HG03097 (cell line): ENCODE data around the gene ZNF90.
"Not testable (repeated sequence)": the region's sequence is repeated elsewhere in the genome, so short reads cannot be mapped to it uniquely, and the experiment has no call there.

Experiments used
- ATAC-seq: cut with Tn5 transposase; IDR thresholded peaks from one replicate; pipeline ENCODE4 v1.9.1; 2021; ENCODE audit not compliant: unreplicated experiment, low FRiP score

Gene ZNF90

GRCh38 chr19:20077791-20078463 lies at the start of gene ZNF90:
TSS of gene ZNF90 (plus strand) at chr19:20078000. CDS start at chr19:20078133, 133 bp downstream.
- ATAC-seq, result peak; percentile 77

GRCh38 chr19:20028611-20029010 lies 49.2 kb upstream of the ZNF90 start:
- ATAC-seq, result no peak

- ATAC-seq, result no peak
Observed at GRCh38 chr19:20035935-20036334, 41.9 kb upstream of the ZNF90 start.

GRCh38 chr19:20038358-20039202 lies 39.2 kb upstream of the ZNF90 start:
- ATAC-seq, result no peak

GRCh38 chr19:20039203-20039723 lies 38.5 kb upstream of the ZNF90 start, which contains the start of gene ZNF682:
TSS of gene ZNF682 (minus strand) at chr19:20039505. CDS start at chr19:20039345, 160 bp downstream.
- peak; percentile 96 for ATAC-seq

- ATAC-seq, result no peak
Observed at GRCh38 chr19:20044663-20045062, 33.1 kb upstream of the ZNF90 start.

- not testable (repeated sequence) for ATAC-seq
Observed at GRCh38 chr19:20045742-20046141, 32.1 kb upstream of the ZNF90 start.

- ATAC-seq, result peak; percentile 93
Observed at GRCh38 chr19:20051841-20052768, 25.7 kb upstream of the ZNF90 start.

- not testable (repeated sequence) for ATAC-seq
Observed at GRCh38 chr19:20058738-20059137, 19.1 kb upstream of the ZNF90 start.

- no peak for ATAC-seq
Observed at GRCh38 chr19:20060282-20060681, 17.5 kb upstream of the ZNF90 start.

- no peak for ATAC-seq
Observed at GRCh38 chr19:20066861-20067260, 10.9 kb upstream of the ZNF90 start.

GRCh38 chr19:20067943-20068342 lies 9.9 kb upstream of the ZNF90 start:
- ATAC-seq, result no peak

GRCh38 chr19:20068559-20068958 lies 9.2 kb upstream of the ZNF90 start:
- ATAC-seq, result not testable (repeated sequence)

- no peak for ATAC-seq
Observed at GRCh38 chr19:20070691-20071090, 7.1 kb upstream of the ZNF90 start.

GRCh38 chr19:20072936-20073335 lies 4.9 kb upstream of the ZNF90 start:
- ATAC-seq, result no peak

- no peak for ATAC-seq
Observed at GRCh38 chr19:20078581-20079031, 806 bp downstream of the ZNF90 start.

- no peak for ATAC-seq
Observed at GRCh38 chr19:20079476-20079875, 1.7 kb downstream of the ZNF90 start.

- ATAC-seq, result no peak
Observed at GRCh38 chr19:20080656-20081055, 2.9 kb downstream of the ZNF90 start.

- not testable (repeated sequence) for ATAC-seq
Observed at GRCh38 chr19:20082232-20082833, 4.5 kb downstream of the ZNF90 start.

- ATAC-seq, result not testable (repeated sequence)
Observed at GRCh38 chr19:20082876-20083275, 5.1 kb downstream of the ZNF90 start.
